ENCODE results near the gene DNAH11. TPM values are rescaled to one million over a fixed set of nuclear protein-coding genes. Genes with fewer than 3 reads are reported as not detected.
"Not testable (repeated sequence)": the region's sequence is repeated elsewhere in the genome, so short reads cannot be mapped to it uniquely, and the experiment has no call there.

DNAH11 gene
- total and polyA plus RNA-seq, 3 donors from 2014 or later, result 4.9 to 19.3 (median 14.2) TPM

GRCh38 chr7:21883069-21883468, 340.2 kb downstream of the DNAH11 start:
- 88 to 92% methylated on average over 3 of the region's 3 CpGs for WGBS, 2 donors
- H3K9me3 ChIP-seq, result no peaks in the 10 kb centered on the region
- intact Hi-C loops (cut with DNase I; ENCODE audit: low total_unique reads), result no loop called here
- H3K27ac ChIP-seq, result no peak overlapping the region
- no peaks in the 10 kb centered on the region for H3K4me1 ChIP-seq
- TF ChIP-seq CTCF (IDR thresholded peaks at IDR 0.05) (no peak), POLR2A (IDR thresholded peaks at IDR 0.05) (no peak)
- no peak overlapping the region for H3K4me3 ChIP-seq
- DNase-seq, result no peak
- no peaks in the 10 kb centered on the region for H3K27me3 ChIP-seq
- H3K36me3 ChIP-seq (ENCODE audit: low read depth, missing control alignments), result no peaks in the 10 kb centered on the region

- H3K27me3 ChIP-seq; intact Hi-C loops (cut with DNase I; ENCODE audit: low total_unique reads); H3K36me3 ChIP-seq (ENCODE audit: low read depth, missing control alignments); H3K4me1 ChIP-seq; H3K27ac ChIP-seq; H3K9me3 ChIP-seq; H3K4me3 ChIP-seq; DNase-seq: not testable (repeated sequence)
- WGBS, 2 donors, result 95 to 96% methylated on average over 2 of the region's 2 CpGs
Measured at GRCh38 chr7:21883501-21883900, 340.7 kb downstream of the DNAH11 start.

- WGBS, 2 donors, result 92 to 97% methylated on average over 7 of the region's 7 CpGs
- intact Hi-C loops (cut with DNase I; ENCODE audit: low total_unique reads), result no loop called here
- Histone ChIP-seq H3K36me3 (ENCODE audit: low read depth, missing control alignments) (no peaks in the 10 kb centered on the region), H3K4me3 (no peak overlapping the region), H3K27me3 (no peaks in the 10 kb centered on the region), H3K27ac (no peak overlapping the region), H3K4me1 (no peaks in the 10 kb centered on the region), H3K9me3 (no peaks in the 10 kb centered on the region)
- DNase-seq, result no peak
- TF ChIP-seq CTCF (IDR thresholded peaks at IDR 0.05), result no peak
- no peak for TF ChIP-seq POLR2A (IDR thresholded peaks at IDR 0.05)
Measured at GRCh38 chr7:21884496-21884895, 341.7 kb downstream of the DNAH11 start.

- no peak for DNase-seq
- intact Hi-C loops (cut with DNase I; ENCODE audit: low total_unique reads), result no loop called here
Measured at GRCh38 chr7:21886396-21886795, 343.6 kb downstream of the DNAH11 start.

GRCh38 chr7:21887353-21887752, 344.5 kb downstream of the DNAH11 start:
- no peak overlapping the region for H3K4me3 ChIP-seq
- no peaks in the 10 kb centered on the region for H3K9me3 ChIP-seq
- H3K36me3 ChIP-seq (ENCODE audit: low read depth, missing control alignments), result no peaks in the 10 kb centered on the region
- intact Hi-C loops (cut with DNase I; ENCODE audit: low total_unique reads), result no loop called here
- TF ChIP-seq CTCF (IDR thresholded peaks at IDR 0.05) (no peak), POLR2A (IDR thresholded peaks at IDR 0.05) (no peak)
- DNase-seq, result no peak
- H3K4me1 ChIP-seq, result no peaks in the 10 kb centered on the region
- 81 to 82% methylated on average over 2 of the region's 2 CpGs for WGBS, 2 donors
- no peaks in the 10 kb centered on the region for H3K27me3 ChIP-seq
- H3K27ac ChIP-seq, result no peak overlapping the region

More at GRCh38 chr7:21886396-21886795, 343.6 kb downstream of the DNAH11 start:
- no peaks in the 10 kb centered on the region for H3K9me3 ChIP-seq
- no peaks in the 10 kb centered on the region for H3K4me1 ChIP-seq
- no peak overlapping the region for H3K27ac ChIP-seq
- H3K4me3 ChIP-seq, result no peak overlapping the region
- H3K27me3 ChIP-seq, result no peaks in the 10 kb centered on the region
- WGBS, 2 donors, result 32 to 43% methylated on average over 2 to 4 of the region's 4 CpGs
- TF ChIP-seq CTCF (IDR thresholded peaks at IDR 0.05), result no peak
- no peak for TF ChIP-seq POLR2A (IDR thresholded peaks at IDR 0.05)
- H3K36me3 ChIP-seq (ENCODE audit: low read depth, missing control alignments), result no peaks in the 10 kb centered on the region

Data from testis (tissue), 3 donors.